HPDE6-E6E7 (cell line): Measurements from ENCODE around the gene DGKA.

Source experiments
- DNase-seq: peaks from one replicate; pipeline ENCODE4 v3.0.0; 2011; ENCODE audit warnings: missing footprints; ENCODE audit errors: extremely low spot score

The DGKA gene

GRCh38 chr12:55931780-55932550 is 1.0 kb downstream of the DGKA start:
- DNase-seq: no peak

DNA sequence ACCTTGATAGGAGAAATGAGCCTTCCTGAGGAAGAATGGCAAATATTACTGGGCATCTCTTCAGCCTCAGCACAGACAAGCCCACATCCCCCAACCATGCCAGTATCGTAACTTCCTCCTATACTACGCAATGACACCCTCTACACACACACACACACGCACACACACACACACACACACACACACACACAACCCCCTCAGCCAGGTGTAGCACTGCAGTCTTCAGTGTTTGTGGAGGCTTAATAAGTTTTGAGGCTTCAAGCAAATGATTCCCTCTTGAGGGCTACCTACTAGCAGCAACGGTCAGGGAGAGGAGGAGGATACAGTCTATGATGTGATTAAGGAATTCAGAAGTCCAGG is 1.6 kb downstream of the DGKA start:
- DNase-seq: no peak

DNA sequence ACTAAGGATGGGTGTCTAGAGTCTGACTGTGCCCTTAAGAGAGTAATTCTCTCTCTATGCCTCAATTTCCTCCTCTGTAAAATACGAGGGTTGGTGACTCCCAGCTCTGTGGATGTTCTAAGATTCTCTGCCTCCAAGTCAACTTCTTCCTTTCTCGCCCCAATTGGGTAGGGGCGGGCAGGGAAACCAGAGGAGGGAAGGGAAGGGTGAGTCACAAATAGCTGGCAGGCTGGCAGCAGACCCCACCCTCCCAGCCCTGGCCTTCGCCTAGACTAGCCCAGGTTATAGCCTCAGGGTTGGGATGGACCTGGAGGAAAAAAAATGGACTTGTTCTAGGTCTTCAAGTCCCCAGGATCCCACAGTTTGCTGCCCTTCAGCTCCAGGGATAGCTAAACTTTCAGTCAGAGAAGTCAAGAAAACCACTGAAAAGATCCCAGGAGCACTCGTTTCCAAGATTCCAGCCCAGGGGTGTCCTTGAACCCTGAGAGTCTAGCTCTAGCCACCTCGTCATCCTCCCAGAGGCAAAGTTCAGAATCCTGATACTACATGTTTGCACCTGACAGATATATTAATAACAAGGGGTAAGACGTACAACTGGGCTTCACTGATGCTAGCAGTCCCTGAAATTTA is 2.3 kb downstream of the DGKA start:
- DNase-seq: no peak

- no peak for DNase-seq
Measured at GRCh38 chr12:55933799-55934742, 3.1 kb downstream of the DGKA start.

GRCh38 chr12:55934773-55935172 is 3.8 kb downstream of the DGKA start:
- DNase-seq: no peak

DNA sequence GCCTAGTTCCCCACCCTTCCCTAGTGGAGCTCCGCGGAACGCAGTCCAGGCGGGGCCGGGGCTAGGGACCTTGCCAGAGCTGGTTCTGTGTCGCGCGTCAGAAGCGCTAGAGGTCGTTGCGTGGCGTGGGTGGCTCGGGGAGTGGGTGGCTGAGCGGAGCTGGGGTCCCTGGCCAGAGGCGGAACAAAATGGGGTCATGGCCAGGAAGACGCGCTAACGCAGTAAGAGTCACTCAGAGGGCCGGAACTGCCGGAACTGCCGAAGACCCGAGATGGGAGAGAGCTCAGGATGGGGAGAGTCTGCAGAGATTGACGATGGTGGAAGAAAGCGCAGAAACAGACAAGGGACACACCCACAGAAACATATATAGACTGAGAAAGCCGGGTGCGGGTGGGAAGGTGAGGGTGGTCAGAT is 4.8 kb downstream of the DGKA start:
- no peak for DNase-seq

DNA sequence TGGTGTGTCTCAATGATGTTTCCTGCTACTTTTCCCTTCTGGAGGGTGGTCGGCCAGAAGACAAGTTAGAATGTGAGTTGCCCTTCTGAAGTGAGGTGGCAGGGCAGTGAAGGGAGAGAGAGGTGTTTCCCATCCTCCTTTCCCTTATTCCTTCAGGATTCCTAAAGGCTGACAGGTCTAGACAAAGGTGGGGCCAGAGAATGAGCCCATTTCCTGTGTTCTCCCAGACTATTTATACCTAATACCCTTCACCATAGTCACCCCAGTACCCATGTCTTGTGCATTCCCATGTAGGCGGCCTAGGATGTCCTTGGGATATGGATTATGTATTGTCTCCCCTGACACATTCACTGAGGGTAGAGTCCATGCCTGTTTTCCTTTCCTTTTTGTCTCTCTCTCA is 7.0 kb downstream of the DGKA start:
- no peak for DNase-seq

GRCh38 chr12:55938826-55939501 is 8.0 kb downstream of the DGKA start:
- no peak for DNase-seq

DNA sequence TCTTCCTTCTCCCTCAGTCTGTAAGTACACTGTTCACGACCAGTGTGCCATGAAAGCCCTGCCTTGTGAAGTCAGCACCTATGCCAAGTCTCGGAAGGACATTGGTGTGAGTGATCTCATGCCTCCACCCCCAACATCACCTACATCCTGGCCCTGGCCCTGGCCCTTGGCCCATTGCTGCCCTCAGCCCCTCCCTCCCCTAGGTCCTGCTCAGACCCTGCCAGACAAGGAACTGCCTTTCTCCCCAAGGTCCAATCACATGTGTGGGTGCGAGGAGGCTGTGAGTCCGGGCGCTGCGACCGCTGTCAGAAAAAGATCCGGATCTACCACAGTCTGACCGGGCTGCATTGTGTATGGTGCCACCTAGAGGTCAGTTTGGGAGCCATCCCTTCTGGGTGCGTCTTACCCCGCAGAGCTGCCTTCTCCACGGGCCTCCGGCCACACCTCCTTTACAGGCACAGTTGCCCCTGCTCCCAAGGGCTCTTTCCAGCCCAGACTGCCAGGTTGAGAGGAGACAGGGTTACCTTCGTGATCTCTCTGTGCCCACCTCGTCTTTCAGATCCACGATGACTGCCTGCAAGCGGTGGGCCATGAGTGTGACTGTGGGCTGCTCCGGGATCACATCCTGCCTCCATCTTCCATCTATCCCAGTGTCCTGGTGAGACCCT is 9.2 kb downstream of the DGKA start:
- peak; percentile 85 for DNase-seq

DNA sequence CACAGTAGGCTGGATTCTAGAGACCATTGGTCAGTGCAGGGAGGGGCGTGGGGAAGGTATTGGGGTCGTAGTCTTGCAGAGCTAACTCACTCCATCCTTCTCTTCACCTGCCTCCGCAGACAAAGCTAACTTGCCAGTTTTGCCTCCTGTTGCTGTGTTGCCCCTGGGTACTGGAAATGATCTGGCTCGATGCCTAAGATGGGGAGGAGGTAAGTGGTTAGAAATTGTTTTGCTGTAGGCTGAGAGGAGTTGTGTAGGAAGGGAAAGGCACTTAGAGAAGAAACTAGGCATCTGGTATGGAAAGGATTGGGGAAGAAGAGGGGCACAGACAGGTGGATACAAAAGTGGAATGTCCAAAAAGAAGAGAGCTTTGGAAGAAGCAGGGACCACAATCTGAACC is 11.1 kb downstream of the DGKA start:
- no peak for DNase-seq

- no peak for DNase-seq
Measured at GRCh38 chr12:55942577-55943136, 11.7 kb downstream of the DGKA start.

DNA sequence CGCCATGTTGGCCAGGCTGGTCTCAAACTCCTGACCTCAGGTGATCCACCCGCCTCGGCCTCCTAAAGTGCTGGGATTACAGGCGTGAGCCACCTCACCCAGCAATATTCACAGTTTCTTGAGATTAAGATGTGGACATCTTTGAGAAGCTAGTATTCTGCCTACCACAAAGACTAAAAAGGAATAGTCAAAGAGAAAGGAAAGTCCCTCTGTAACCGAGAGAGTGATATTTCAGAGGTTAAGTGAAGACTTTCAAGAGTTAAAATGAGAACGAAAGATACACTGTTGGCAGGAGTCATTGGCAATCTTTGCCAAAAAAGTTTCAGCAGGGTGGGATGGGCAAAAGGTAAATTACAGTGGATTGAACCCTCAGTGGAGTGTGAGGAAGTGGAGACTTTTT is 15.6 kb downstream of the DGKA start:
- DNase-seq: no peak

DNA sequence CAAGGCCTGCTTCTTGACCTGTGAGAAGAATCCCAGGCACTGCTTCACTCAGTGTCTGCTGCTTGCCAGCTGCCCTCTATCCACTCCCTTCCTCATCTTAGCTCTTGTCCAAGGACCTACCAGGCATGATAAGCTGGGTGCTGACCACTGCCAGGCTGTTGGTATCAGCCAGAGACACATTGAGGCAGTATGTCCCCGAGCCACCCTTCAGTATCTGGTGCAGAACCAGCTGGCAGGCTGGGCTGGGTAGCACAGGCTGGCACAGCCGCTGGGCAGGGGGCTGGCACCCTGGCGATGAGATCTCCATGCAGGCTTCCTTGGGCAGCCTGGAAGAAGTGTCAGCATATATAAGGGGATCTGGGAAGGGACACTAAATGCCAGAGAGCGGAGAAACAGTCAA is 24.4 kb downstream of the DGKA start:
- no peak for DNase-seq

DNA sequence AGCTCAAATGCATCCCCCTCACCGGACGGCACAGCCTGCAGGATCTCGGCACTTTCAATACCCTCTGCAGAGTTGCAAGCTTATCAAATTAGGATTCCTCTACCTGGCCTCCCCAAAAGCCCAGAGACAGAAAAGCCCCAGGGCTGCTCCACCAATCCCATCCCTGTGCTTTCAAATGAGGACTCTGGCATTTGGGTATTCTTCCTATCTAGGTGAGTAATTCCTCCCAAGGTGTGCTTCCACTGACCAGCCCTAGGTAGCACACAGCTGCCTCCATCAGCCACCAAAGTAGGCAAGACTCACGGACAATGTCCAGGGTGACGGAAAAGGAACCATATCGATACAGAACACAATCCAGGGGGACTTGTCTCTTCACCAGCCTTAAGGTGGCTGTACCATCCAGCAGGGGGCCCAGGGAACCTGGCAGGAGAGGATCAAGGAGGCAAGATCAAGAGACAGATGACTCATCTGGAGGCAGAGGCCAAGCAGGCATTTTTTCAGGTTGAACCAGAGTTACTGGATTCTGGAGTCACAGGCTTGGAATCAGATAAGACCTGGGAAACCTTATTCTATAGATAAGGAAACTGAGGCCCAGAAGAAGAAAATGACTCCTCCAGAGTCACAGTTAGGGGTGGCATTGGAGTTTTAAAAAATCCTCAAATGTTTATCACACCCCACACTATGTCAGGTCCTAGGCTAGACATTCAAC is 25.0 kb downstream of the DGKA start:
- peak; percentile 94 for DNase-seq

GRCh38 chr12:55957106-55957859 is 26.3 kb downstream of the DGKA start:
- DNase-seq: no peak

GRCh38 chr12:55963760-55964159 is 32.8 kb downstream of the DGKA start:
- DNase-seq: no peak

DNA sequence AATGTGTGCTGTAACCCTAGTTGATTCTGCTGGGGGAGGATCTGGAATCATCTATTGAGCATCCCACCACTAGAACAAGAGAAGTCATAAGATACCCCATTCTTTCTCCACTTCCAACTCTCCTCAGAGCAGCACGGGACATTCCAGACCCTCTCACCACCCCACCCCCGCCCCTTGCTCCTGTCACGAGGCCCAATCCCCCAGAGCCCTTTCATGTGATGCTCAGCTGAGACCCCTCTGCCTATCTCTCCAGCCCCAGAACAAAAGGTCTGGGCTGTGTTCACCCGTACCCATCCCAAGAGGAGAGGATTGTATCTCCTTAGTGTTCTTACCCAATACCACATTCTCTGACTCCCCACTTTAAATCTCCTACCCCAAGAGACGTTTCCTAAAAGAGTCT is 34.3 kb downstream of the DGKA start:
- no peak for DNase-seq

DNA sequence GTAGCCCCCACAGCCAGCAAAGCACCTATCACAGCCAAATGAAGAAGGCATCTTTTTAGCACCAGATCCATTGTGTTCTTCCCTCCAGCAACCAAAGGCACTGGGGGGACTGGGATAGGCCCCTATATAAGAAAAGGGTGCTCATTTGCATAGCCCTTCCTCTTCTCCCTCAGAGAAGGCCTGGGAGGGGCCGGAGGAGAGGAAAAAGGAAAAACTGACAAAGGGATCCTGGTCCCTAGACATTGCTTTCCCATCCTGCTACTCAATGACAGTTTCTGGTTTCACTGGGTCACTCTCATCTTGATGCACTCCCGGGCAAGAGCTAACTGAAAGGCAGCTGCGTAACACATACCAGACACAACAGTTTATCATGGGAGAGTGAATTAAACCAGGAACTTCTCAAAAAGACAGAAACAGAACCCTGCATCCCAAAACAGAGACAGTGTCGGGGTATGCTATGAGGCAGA is 35.0 kb downstream of the DGKA start, which contains the start of gene PMEL:
PMEL (minus strand) TSS at position 102 of the 467 bp plus-strand sequence; CDS start at position 71, 31 bp downstream.
- DNase-seq: no peak
